Measurements from ENCODE around the gene BBOX1.

DNA sequence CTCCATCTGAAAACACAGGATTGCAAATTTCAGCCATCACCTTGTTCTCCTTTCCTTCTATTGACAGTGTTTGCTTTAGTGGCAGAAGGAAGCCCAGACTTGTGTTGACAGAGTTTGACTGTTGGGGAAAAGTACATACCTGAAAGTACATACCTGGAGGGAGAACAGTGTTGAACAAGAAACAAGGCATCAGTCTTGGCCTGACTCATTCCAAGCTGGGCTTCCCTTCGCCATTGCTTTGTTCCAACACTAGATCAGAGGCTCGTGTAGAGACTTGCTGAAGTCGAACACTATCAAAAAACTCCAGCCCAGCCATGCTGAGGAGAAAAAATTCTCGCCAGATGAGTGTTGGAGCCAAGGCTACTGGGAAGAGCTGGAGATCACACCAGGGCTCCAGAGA lies 133.4 kb downstream of the BBOX1 start:
- TF ChIP-seq POLR2A (IDR thresholded peaks at IDR 0.05) = no peak
- TF ChIP-seq, protein P1, sequence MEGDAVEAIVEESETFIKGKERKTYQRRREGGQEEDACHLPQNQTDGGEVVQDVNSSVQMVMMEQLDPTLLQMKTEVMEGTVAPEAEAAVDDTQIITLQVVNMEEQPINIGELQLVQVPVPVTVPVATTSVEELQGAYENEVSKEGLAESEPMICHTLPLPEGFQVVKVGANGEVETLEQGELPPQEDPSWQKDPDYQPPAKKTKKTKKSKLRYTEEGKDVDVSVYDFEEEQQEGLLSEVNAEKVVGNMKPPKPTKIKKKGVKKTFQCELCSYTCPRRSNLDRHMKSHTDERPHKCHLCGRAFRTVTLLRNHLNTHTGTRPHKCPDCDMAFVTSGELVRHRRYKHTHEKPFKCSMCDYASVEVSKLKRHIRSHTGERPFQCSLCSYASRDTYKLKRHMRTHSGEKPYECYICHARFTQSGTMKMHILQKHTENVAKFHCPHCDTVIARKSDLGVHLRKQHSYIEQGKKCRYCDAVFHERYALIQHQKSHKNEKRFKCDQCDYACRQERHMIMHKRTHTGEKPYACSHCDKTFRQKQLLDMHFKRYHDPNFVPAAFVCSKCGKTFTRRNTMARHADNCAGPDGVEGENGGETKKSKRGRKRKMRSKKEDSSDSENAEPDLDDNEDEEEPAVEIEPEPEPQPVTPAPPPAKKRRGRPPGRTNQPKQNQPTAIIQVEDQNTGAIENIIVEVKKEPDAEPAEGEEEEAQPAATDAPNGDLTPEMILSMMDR (IDR thresholded peaks at IDR 0.05) = no peak
- TF ChIP-seq EP300 (IDR thresholded peaks at IDR 0.05) = no peak
